Uterus (tissue), 4 donors: ENCODE measurements around the gene ARL3. TPM values are rescaled to one million over a fixed set of nuclear protein-coding genes. Genes with fewer than 3 reads are reported as not detected.

ENCODE experiments used
- DNase-seq, 2 donors: peaks; one replicate each; pipeline ENCODE4 v3.0.0-alpha.2; 2019 to 2020
- H3K27ac ChIP-seq, 2 donors: fragments of 200-600 bp; sonication (generic); 1 replicate in 1 of 2; 2 replicates in 1 of 2; pipeline ENCODE4 v1.5.1; 2016 to 2018
- H3K27me3 ChIP-seq, 2 donors: fragments of 200-600 bp; sonication (generic); one replicate each; pipeline ENCODE4 v1.5.1; 2018 to 2019; ENCODE audit warnings: control low read depth in 1 of 2
- H3K36me3 ChIP-seq, 2 donors: fragments of 200-600 bp; sonication (generic); one replicate each; pipeline ENCODE4 v1.5.1; 2019; ENCODE audit warnings: control low read depth in 1 of 2
- H3K4me1 ChIP-seq, 2 donors: fragments of 200-600 bp; sonication (generic); one replicate each; pipeline ENCODE4 v1.5.1; 2018 to 2019; ENCODE audit warnings: control low read depth in 1 of 2
- H3K4me3 ChIP-seq, 2 donors: fragments of 200-600 bp; sonication (generic); 1 replicate in 1 of 2; 2 replicates in 1 of 2; pipeline ENCODE4 v1.5.1; 2018 to 2019; ENCODE audit warnings: mild to moderate bottlenecking in 1 of 2
- H3K9me3 ChIP-seq, 2 donors: fragments of 200-600 bp; sonication (generic); one replicate each; pipeline ENCODE4 v1.5.1; 2019; ENCODE audit warnings: control low read depth in 1 of 2
- CTCF ChIP-seq, 4 experiments: fragments of 200-600 bp in 2 of 4; fragments of 450-650 bp in 2 of 4; sonication (generic) in 2 of 4; IDR thresholded peaks; one replicate each; pipeline ENCODE4 v1.5.1; 2016 to 2019; ENCODE audit warnings: antibody characterized with exemption in 4 of 4, mild to moderate bottlenecking in 2 of 4, moderate library complexity in 1 of 4
- POLR2A ChIP-seq, 2 donors: fragments of 450-650 bp; IDR thresholded peaks; one replicate each; pipeline ENCODE4 v1.6.1; 2016; ENCODE audit warnings: antibody characterized with exemption in 2 of 2, mild to moderate bottlenecking in 1 of 2, moderate library complexity in 1 of 2
- intact Hi-C: fragments of 100-400 bp; cut with DNase I; formaldehyde crosslinking; loops from one replicate; pipeline ENCODE4 v1.15.1; 2023; ENCODE audit warnings: low total_unique reads
- total RNA-seq, 4 donors: library from RNA; depleted of rRNA in 3 of 4; stranded (reverse); fragments of >200 nt in 3 of 4; gene quantifications; one replicate each; pipeline versions ENCODE4 v1.1.0 to v1.2.4, GENCODE V29; 2014 to 2023
- donor health status: DM: yes; HTN: yes; CAD: no.

ARL3 gene
- total RNA-seq, 4 donors from 2014 or later: 7.1 to 19.9 (median 11.0) TPM

- Histone ChIP-seq H3K27ac (peak overlapping the region; percentile 67 to 87), H3K4me3 (peak overlapping the region; percentile 13 to 16), H3K27me3 (no peaks in the 10 kb centered on the region), H3K36me3 (no peaks in the 10 kb centered on the region), H3K9me3 (no peaks in the 10 kb centered on the region), H3K4me1 (peaks cover 15 to 26% of the 10 kb centered on the region in 2 donors)
- intact Hi-C loops: no loop called here
- TF ChIP-seq POLR2A (IDR thresholded peaks at IDR 0.05) (no peak), CTCF (IDR thresholded peaks at IDR 0.05) (no peak)
- DNase-seq: no peak
These were observed 39.6 kb downstream of the ARL3 start for GRCh38 chr10:102674566-102674965.

- TF ChIP-seq CTCF (IDR thresholded peaks at IDR 0.05) (no peak), POLR2A (IDR thresholded peaks at IDR 0.05) (no peak)
- intact Hi-C loops: no loop called here
- Histone ChIP-seq H3K9me3 (no peaks in the 10 kb centered on the region), H3K36me3 (no peaks in the 10 kb centered on the region), H3K4me3 (peak overlapping the region; percentile 13 to 16), H3K27ac (peak overlapping the region; percentile 67 to 87), H3K4me1 (peaks cover 15 to 26% of the 10 kb centered on the region in 2 donors), H3K27me3 (no peaks in the 10 kb centered on the region)
- peak; percentile 55 to 58 for DNase-seq
These were observed 40.2 kb downstream of the ARL3 start for GRCh38 chr10:102673819-102674511.

GRCh38 chr10:102673236-102673818 lies 40.9 kb downstream of the ARL3 start:
- no peak for DNase-seq
- Histone ChIP-seq H3K4me3 (peak overlapping the region in 1 of 2 donors; percentile 16), H3K27ac (peak overlapping the region; percentile 67 to 87), H3K9me3 (no peaks in the 10 kb centered on the region), H3K36me3 (no peaks in the 10 kb centered on the region), H3K27me3 (no peaks in the 10 kb centered on the region), H3K4me1 (peaks cover 15 to 26% of the 10 kb centered on the region in 2 donors)
- TF ChIP-seq CTCF (IDR thresholded peaks at IDR 0.05) (no peak), POLR2A (IDR thresholded peaks at IDR 0.05) (no peak)
- intact Hi-C loops: no loop called here

- DNase-seq: no peak
- H3K27me3 ChIP-seq: no peaks in the 10 kb centered on the region
- intact Hi-C loops: no loop called here
- H3K27ac ChIP-seq: no peak overlapping the region
- H3K9me3 ChIP-seq: no peaks in the 10 kb centered on the region
- no peaks in the 10 kb centered on the region for H3K36me3 ChIP-seq
- peaks cover 12 to 18% of the 10 kb centered on the region in 2 donors for H3K4me1 ChIP-seq
- no peak for TF ChIP-seq POLR2A (IDR thresholded peaks at IDR 0.05)
- no peak overlapping the region for H3K4me3 ChIP-seq
These were observed 43.2 kb downstream of the ARL3 start for GRCh38 chr10:102670871-102671434.

- H3K27ac ChIP-seq: no peak overlapping the region
- H3K4me1 ChIP-seq: peaks cover 10 to 11% of the 10 kb centered on the region in 2 donors
- TF ChIP-seq CTCF (IDR thresholded peaks at IDR 0.05) (no peak), POLR2A (IDR thresholded peaks at IDR 0.05) (no peak)
These were observed 44.0 kb downstream of the ARL3 start for GRCh38 chr10:102670065-102670670.

More at GRCh38 chr10:102670065-102670670, 44.0 kb downstream of the ARL3 start:
- no peak overlapping the region for H3K4me3 ChIP-seq
- no peaks in the 10 kb centered on the region for H3K36me3 ChIP-seq
- DNase-seq: no peak
- H3K27me3 ChIP-seq: no peaks in the 10 kb centered on the region
- H3K9me3 ChIP-seq: no peaks in the 10 kb centered on the region
- intact Hi-C loops: no loop called here
